GM19468 (cell line): ENCODE data around the gene HNRNPF.
A peak's percentile ranks its signal among the peaks of the same experiment; 100 is the strongest.
"Not testable (repeated sequence)": the region's sequence is repeated elsewhere in the genome, so short reads cannot be mapped to it uniquely, and the experiment has no call there.

Source experiments
- ATAC-seq: cut with Tn5 transposase; IDR thresholded peaks from one replicate; pipeline ENCODE4 v1.9.1; 2021; ENCODE audit warnings: mild to moderate bottlenecking, moderate library complexity, moderate number of reproducible peaks; ENCODE audit not compliant: unreplicated experiment; ENCODE audit errors: extremely low read depth

The HNRNPF gene

DNA sequence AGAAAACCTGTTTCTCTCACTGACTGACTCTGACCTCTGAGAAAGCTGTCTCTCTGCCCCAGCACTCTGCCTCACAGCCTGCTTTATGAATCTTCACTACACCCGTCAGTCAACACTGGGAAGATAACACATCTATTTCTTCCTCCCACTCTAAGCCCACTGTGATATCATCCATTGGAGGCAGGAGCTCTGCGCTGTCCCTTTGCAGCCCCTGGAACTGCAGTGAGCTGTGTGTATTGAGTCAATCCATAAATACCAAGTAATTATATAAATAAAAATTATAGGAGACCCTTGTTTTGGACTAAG lies 54.7 kb downstream of the HNRNPF start:
- ATAC-seq, result no peak

DNA sequence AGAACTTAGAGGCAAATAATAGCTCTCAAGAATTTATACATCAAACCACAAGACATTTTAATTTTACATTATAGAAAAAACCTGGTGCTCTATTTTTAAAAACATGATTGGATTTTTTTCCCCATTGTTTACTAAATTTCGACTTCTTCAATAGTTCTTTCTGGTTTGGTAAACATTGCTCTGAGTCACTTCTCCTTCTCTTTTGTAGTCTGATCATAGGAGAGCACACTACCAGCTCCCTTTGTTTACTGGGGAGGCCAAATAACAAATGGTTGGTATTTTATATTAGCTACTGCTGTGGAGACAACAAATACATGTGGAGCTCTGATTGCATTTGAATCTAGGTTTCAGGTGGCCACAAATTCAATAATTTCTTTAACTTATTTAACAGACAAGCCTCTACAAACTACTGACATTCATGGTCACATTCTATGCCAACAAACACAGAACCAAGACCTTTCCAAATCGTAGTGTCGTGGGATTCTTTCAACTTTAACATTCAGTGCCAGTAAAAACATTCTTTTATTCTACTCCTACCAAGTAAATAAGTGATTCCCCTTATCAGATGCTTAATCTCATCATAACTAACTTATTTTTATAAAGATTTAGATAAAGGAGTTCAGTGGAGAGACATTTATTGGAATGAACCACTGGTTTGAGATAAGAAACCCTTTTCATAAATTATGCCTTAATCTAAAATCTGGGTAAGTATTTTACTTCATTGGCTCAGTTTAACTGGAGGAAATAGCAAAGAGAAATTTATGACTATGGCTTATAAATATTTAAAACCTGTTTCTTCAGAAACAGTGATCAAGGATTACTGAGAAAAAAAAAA lies 55.3 kb downstream of the HNRNPF start:
- ATAC-seq, result no peak

- no peak for ATAC-seq
These were observed 56.0 kb downstream of the HNRNPF start for GRCh38 chr10:43352951-43353350.

- ATAC-seq, result no peak
These were observed 57.7 kb downstream of the HNRNPF start for GRCh38 chr10:43351301-43351700.

- no peak for ATAC-seq
These were observed 58.3 kb downstream of the HNRNPF start for GRCh38 chr10:43350686-43351085.

DNA sequence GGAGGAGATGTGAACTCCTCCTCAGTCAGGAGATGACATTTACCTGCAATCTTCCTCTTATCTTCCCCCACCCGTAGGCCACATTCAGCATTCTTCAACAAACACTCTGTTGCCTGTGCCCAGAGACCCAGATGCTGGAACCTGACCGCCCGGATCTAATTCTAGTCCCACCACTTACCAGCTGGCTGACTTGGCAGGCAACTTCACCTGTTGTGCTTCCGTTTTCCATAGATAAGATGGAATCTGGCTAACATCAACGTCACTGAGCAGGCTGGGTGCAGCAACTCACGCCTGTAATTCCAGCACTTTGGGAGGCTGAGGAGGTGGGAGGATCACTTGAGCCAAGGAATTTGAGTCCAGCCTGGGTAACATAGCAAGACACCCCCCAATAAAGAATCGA lies 58.8 kb downstream of the HNRNPF start:
- no peak for ATAC-seq

GRCh38 chr10:43348511-43349312 lies 60.3 kb downstream of the HNRNPF start:
- peak; percentile 90 for ATAC-seq

DNA sequence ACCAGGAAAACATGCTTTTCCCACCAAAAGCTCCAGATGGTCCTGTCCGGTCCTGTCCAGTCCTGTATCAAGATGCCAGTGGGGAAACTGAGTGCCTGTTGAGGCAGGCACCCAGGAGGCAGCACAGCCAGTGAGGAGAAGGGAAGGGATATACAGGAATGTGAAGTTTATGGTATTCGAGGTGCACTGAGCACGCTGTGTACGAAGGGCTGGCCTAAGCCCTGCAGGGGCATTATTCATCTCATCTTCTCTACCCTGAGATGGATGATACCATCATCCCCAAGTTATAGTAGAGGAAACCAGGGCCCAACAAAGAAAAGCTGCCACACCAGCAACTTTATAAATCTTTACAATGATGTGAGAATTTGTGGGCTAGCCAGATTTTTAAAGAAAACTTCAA lies 61.0 kb downstream of the HNRNPF start:
- no peak for ATAC-seq

DNA sequence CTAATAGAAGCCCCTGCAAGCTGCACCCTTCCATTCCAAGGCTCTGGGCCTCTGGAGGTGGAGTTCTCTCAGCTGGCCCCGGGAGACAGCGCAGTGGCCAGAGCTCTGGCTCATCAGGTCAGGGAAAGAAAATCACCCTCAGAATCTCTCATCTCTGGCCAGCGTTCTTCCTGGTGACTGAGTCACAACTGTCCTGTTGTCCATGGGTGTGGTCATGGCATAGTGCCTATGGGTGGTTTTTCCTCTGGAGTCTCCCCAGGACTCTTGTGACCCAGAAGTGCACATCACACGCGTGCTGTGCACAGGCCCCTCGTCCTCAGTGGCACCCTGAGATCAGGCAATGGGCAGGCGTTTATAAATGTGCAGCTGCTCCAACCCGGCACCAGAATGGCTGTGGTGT lies 64.9 kb downstream of the HNRNPF start:
- ATAC-seq, result no peak

DNA sequence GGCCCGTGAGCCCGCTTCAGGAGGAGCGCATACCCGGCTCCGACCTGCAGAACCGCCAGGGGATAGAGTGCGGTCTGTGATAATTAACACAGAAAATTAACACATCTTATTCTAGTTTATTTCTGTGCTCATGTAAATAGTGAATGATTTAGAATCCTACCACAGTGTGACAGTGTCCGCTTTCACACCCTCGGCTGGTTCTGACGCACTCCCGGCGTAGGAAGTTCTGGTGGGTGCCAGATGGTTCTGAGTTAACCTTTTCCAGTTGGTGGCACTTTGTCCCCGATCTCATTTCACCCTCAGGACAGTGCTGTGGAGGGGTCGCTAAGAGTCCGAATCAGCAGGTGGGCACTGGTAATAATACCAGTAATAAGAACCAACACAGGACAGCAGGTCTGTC lies 65.9 kb downstream of the HNRNPF start:
- no peak for ATAC-seq

- no peak for ATAC-seq
These were observed 66.5 kb downstream of the HNRNPF start for GRCh38 chr10:43342279-43343125.

DNA sequence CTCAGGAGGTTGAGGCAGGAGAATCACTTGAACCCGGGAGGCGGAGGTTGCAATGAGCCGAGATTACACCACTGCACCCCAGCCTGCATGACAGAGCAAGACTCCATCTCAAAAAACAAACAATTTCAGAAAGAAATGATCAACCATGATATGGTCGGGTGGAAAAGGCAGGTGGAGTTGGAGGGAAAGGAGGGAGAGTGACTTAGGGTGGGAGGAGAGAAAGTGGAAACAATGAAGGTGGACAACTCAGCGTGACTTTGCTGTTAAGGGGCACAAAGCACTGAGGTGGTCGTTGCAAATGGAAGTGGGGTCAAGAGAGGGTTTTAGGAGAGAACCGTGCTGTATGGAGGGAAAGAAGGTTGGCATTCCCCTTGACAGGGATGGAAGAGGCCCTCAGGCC lies 67.5 kb downstream of the HNRNPF start:
- no peak for ATAC-seq

DNA sequence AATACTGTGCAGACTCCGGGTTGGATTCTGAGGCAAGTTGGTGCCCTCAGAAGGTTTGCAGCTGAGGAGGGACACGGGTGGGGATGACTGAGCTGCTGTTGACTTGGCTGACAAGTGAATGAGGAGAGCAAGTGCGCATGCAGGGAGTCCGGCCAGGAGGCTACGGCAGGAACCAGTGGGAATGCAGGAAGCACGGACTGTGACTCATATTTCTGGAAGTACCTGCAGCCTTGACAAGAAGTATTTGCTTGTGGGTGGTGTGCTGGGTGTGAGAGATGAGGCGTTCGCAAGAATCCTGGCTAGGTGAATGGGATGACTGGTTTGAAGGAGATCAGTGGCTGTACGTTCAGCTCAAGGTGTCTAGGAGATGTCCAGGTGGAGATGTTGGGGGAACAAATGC lies 68.4 kb downstream of the HNRNPF start:
- ATAC-seq, result no peak

DNA sequence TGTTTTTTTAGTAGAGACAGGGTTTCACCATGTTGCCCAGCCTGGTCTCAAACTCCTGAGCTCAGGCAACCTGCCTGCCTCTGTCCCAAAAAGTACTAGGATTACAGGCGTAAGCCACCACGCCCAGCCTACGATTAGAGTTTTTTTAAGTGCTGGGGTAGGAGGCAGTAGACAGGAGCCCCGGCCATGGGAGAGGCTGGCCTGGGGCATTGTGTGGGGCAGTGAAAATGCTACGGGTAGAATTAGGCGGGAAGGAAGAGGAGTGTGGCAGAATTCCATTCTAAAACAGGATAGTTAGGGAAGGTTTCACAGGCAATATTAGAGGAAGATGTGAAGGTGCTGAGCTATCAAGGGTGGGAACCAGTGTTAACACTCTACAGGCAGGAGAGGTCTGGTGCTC lies 68.9 kb downstream of the HNRNPF start:
- ATAC-seq, result no peak

DNA sequence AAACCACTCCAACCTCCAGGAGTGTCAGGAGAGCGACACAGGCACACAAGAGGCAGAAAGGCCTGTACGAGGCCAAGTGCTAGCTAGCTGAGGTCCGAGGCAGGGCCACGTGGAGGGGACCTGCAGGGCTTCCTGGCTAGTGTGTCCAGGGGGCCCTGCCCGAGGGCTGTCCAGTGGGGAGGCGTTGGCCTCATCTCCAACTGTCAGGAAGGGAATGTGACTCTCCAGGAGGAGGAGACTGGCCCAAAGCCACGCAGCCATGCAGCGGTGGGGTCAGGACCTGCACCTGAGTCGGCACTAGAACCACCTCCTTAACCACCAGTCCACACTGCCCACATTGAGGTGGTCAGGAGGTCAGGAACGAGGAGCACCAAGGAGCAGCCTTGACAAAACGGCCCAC lies 69.8 kb downstream of the HNRNPF start:
- ATAC-seq, result no peak

- no peak for ATAC-seq
These were observed 70.9 kb downstream of the HNRNPF start for GRCh38 chr10:43338117-43338516.

GRCh38 chr10:43337536-43337935 lies 71.5 kb downstream of the HNRNPF start:
- not testable (repeated sequence) for ATAC-seq

DNA sequence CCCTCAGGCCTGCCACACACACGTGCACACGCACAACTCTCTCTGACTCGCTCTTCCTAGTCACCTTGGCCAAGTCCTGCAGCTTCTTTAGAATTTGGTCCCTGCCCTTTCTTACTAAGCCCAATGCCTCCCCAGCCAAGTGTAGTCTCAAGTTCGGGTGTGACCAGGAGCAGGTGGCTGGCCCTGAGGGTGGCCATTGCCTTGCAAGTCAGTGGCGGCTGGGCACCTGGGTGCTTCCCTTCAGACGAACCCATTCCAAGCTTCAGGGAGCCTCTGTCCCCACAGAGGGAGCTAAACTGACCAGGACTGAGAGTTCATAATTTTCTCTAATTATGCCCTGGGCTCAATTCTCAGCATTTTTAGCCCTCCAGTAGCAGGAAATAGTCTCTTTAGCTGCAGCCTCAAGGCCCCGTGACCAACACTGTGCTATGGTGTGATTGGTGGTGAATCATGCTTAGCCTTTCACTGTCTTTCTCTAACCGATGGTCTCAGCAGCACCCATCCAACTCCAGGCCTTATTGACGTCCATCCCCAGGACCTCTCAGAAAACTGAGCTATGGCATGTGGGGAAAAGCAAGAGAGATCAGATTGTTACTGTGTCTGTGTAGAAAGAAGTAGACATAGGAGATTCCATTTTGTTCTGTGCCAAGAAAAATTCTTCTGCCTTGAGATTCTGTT lies 72.2 kb downstream of the HNRNPF start:
- no peak for ATAC-seq

- ATAC-seq, result no peak
These were observed 72.9 kb downstream of the HNRNPF start for GRCh38 chr10:43336061-43336460.
